T-helper 1 cell (primary cell): Measurements from ENCODE around the gene CDKAL1.

Experiments
- DNase-seq, 5 donors: peaks; one replicate each; pipeline ENCODE4 v3.0.0-alpha.2; 2012 to 2020

The CDKAL1 gene

GRCh38 chr6:20684474-20684873 lies 150.2 kb downstream of the CDKAL1 start:
- no peak for DNase-seq

GRCh38 chr6:20686142-20686541 lies 151.9 kb downstream of the CDKAL1 start:
- DNase-seq = no peak

DNA sequence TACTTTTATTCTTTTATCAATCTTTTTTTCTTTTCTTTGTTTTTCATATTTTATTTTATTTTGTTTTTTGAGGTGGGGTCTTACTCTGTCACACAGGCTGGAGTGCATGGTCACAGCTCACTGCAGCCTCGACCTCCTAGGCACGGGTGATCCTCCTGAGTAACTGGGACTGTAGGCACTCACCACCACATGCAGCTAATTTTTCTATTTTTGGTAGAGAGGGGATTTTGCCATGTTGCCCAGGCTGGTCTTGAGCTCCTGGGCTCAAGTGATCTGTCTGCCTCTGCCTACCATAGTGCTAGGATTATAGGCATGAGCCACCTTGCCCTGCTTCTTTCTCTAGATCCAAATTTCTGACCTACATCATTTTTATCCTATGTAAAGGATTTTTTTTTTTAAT lies 153.2 kb downstream of the CDKAL1 start:
- DNase-seq = no peak

DNA sequence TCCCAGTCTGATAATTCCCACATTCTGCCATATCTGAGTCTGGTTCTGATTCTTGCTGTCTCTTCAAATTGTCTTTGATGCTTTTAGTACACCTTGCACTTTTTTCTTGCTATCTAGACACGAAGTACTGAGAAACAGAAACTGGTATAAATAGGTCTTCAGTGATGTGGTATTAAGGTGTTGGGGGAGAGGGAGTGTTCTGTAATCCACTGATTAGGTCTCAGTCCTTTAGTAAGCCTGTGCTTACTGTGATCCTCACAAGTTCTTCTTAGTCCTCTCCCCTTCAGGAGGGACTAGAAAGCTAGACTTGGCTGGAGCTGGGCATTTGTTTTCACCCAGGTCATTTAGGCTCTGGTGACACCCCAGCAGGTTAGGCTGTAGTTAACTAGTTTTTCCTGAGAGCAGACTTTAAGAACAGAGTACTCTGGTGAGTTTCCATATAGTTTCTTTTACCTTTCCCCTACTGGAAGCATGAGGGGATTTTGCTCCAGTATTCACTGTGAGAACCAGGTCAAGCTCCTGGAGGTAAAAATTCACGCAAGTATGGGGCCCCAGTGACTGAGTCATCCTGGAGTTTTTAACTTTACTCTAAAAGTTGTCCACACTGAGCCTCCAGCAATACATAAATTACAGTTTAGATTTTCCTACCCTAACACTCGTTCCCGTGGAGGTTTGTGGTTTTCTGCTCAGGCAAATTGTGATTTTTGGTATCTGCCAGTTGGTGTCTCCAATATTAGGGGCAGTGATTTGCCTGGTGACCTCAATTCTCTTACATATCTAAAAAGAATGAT lies 154.6 kb downstream of the CDKAL1 start:
- DNase-seq = peak in 1 of 5 donors; percentile 35

DNA sequence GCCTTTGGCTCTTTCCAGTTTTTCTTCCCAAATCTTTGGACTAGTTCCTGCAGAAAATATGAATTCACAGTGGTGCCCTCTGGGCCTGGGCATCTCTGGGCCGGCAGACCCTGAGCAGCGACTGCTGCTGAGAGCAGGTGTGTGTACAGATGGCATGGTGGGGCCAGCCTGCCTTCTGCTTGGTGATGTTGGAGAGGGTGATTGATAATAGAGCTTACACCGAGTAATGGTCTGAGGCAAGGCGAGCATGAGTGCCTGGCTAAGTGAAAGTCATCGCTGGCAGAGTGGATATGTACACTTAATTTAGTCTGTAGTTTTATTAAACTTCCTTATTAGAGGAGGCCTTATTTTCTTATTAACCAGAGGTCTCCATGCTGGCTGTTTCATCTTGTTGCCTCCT lies 156.9 kb downstream of the CDKAL1 start:
- DNase-seq = no peak

- DNase-seq = no peak
Measured at GRCh38 chr6:20692023-20692422, 157.8 kb downstream of the CDKAL1 start.

GRCh38 chr6:20693466-20694063 lies 159.3 kb downstream of the CDKAL1 start:
- no peak for DNase-seq

- DNase-seq = no peak
Measured at GRCh38 chr6:20696676-20697075, 162.4 kb downstream of the CDKAL1 start.

GRCh38 chr6:20698675-20699074 lies 164.4 kb downstream of the CDKAL1 start:
- DNase-seq = no peak

DNA sequence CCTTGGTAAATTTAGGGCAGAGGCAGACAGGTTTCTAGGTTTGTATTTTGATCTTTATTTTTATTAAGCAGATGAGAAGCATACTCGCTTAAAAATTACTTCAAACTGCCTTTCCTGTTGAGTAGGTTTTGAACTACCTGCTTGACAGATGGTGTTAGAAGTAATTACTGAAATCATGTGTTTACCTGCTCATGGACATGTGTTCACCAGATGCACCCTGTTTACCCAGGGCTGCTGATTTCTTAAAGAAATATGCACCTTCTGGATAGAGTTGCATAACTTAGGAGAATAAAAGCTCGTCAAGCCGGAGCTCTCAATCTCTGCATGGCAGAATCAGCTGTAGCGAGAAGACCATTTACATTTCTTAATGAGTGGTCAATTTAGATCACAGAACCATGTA lies 165.1 kb downstream of the CDKAL1 start:
- DNase-seq = no peak

DNA sequence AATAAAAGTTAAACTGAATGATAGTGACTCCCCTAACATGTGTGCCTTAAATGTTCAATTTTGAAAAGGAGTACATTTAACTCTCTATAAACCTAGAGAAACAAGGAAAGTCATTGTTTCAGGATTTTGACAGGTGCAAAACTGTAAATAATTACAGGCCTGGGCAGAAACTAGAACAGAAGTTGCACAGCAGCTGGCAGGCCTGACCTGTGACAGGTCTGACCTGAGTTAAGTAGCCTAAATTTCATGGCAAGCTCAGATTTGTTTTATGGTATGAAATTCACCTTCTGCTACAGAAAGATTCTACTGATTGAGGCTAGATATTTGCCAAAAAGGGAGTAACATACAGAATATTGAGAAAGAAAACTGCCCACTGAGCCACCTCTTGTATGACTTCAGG lies 166.1 kb downstream of the CDKAL1 start:
- DNase-seq = no peak

DNA sequence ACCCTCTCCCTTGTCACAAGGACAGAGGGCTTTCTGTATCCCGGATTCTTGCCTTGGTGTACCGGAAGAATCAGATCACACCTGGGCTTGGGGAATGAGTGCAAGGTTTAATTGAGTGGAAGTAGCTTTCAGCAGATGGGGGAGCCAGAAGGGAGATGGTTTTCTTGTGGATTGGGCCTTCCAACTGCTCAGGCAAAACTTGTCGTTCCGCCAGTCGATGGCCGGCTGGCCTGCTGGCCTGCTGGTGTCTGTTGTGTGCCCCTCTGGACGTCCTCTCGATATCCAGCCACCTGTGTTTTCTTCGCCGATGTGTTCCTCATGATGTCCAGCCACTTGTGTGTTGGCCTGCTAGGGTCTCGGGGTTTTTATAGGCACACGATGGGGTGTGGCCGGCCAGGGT lies 168.1 kb downstream of the CDKAL1 start:
- DNase-seq = no peak

DNA sequence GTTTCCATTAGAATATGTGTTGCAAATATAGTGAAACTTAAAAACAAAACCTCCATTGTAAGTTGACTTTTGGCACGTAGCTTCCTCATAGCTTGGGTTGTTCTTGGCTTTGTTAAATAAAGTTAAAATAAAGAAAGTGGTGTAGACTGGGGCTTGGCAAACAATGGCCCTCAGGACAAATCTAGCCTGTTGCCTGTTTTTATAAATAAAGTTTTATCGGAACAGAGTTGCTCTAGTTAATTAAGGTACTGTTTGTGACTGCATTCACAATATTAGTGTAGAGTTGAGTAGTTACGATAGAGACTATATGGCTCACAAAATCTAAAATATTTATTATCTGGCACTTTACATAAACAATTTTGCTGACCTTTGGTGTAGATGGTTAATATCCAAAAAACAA lies 168.8 kb downstream of the CDKAL1 start:
- no peak for DNase-seq

GRCh38 chr6:20704325-20705025 lies 170.2 kb downstream of the CDKAL1 start:
- DNase-seq = no peak

DNA sequence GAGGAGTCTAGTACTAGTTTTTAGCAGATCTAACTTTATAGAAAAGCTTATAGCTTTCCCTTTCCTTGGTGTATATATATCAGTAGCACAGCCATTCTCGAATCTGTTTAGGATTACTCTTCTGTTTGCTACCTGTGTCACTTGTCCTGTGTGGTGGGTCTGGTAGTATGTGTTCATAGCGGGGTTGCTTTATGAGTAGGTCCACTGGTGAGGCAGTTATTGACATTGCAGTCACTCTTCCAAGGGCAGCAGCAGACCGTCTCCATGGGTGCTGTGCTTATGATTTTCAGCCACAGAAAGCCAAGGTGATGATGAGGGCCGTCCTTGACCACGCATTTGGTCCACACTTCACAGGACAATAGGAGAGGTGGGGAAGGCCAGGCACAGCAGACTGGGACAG lies 171.5 kb downstream of the CDKAL1 start:
- DNase-seq = no peak

DNA sequence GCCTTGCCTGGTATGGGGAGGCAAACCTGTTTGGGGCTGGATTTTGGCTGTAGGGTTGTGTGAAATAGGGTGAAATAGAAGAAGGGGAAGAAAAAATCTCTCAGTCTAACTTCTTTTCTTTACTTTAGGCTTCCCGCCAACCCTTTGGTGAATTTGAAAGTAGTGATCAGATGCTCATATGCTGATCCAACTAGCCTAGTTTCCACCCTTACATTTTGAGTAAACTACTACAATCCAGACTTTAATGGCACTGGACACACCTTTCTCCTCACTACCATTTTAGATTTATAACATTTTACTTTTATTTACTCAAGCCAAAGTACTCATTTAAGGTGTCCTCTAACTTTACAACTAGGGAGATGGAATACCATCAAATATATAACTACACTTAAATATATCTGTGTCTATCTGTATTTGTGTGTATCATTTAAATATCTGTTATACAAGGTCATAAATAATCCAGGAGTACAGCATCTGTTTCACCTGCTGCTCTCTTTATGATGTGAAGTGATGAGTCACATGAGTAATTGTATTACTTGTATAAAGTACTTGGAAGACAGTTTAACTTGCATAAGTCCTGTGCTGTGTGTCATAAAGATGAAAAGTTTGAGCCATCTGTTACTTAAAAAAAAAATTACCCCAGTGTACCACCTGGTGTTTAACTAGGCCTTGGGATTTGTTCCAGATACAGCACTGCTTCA lies 172.1 kb downstream of the CDKAL1 start:
- DNase-seq = peak in 1 of 5 donors; percentile 20

GRCh38 chr6:20706939-20707485 lies 172.8 kb downstream of the CDKAL1 start:
- no peak for DNase-seq

GRCh38 chr6:20707870-20708269 lies 173.6 kb downstream of the CDKAL1 start:
- DNase-seq = no peak

- peak in 1 of 5 donors; percentile 36 for DNase-seq
Measured at GRCh38 chr6:20708367-20709124, 174.3 kb downstream of the CDKAL1 start.

GRCh38 chr6:20709451-20709850 lies 175.2 kb downstream of the CDKAL1 start:
- DNase-seq = no peak

DNA sequence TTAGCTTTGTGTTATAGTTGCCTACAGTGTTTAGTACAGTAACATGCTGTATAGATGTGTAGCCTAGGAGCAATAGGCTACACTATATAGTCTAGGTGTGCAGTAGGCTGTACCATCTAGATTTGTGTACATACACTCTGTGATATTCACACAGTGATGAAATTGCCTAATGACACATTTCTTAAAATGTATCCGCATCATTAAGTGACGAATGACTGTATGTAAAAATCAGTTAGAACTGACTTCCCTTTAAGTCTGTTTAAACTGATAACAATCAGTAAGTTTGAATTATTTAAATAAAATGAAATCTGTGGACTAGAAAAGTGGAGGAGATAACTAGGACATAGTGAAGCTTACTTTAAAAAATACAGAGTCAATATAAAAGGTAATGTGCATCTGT lies 176.1 kb downstream of the CDKAL1 start:
- no peak for DNase-seq

DNA sequence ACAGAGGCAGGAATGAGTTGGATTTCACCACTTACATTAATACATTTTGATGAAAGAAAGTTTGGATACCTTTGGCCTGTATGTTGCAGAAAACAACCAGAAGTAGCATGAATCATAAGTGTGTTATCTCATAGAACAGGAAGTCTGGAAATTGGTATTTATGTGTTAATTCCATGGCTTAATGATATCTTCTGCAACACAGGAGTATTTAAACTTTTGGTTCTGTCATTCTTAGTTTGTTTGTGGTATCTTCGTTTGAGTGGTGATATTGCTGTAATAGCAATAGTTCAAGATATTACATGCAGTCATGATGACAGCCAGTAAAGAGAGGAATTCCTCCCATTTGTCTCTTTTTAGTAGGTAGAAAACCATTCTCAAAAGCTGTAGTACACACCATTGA lies 177.3 kb downstream of the CDKAL1 start:
- DNase-seq = no peak
